WTC11 (cell line): ENCODE data around the gene ABCA5. TPM values are rescaled to one million over a fixed set of nuclear protein-coding genes. Genes with fewer than 3 reads are reported as not detected.

Experiments used
- ATAC-seq: fragments of 200-7000 bp; cut with Tn5 transposase; 2 replicates; pipeline ENCODE4 v1.10.0; 2021; ENCODE audit warnings: mild to moderate bottlenecking, moderate library complexity
- CTCF ChIA-PET: fragments of 300-600 bp; sonication (Branson Sonifier 250); formaldehyde crosslinking; loops from one replicate; lab custom pipeline; 2021; ENCODE audit warnings: antibody characterized with exemption; lab: Charles Lee
- POLR2A ChIA-PET: fragments of 350-600 bp; sonication (Branson Sonifier 250); formaldehyde crosslinking; loops from one replicate; lab custom pipeline; 2021; ENCODE audit warnings: antibody characterized with exemption; lab: Charles Lee
- DNase-seq: peaks from one replicate; pipeline ENCODE4 v3.0.0; 2021; ENCODE audit warnings: low spot score
- H3K27ac Mint-ChIP-seq: 2 replicates; pipeline ENCODE4 v1.8.0; 2021; ENCODE audit warnings: mixed read lengths
- H3K27me3 Mint-ChIP-seq: 2 replicates; pipeline ENCODE4 v1.8.0; 2021; ENCODE audit warnings: low read depth, mild to moderate bottlenecking, moderate library complexity, mixed read lengths
- H3K36me3 Mint-ChIP-seq: 2 replicates; pipeline ENCODE4 v1.8.0; 2021; ENCODE audit warnings: mixed read lengths
- H3K4me1 Mint-ChIP-seq: 2 replicates; pipeline ENCODE4 v1.8.0; 2022; ENCODE audit warnings: mixed read lengths
- H3K4me3 Mint-ChIP-seq: 2 replicates; pipeline ENCODE4 v1.8.0; 2021; ENCODE audit warnings: mild to moderate bottlenecking, moderate library complexity, mixed read lengths
- H3K9me3 Mint-ChIP-seq: 2 replicates; pipeline ENCODE4 v1.8.0; 2021; ENCODE audit warnings: mixed read lengths
- CREB1 ChIP-seq: sonication (generic); formaldehyde crosslinking; IDR thresholded peaks from 2 replicates; pipeline ENCODE4 v1.8.0; 2023; ENCODE audit warnings: mild to moderate bottlenecking, missing genetic modification reagents
- GRHL2 ChIP-seq: fragments of 250-450 bp; sonication (Bioruptor Pico); IDR thresholded peaks from 2 replicates; pipeline ENCODE4 v1.8.0; 2022; ENCODE audit warnings: mild to moderate bottlenecking, moderate library complexity; ENCODE audit not compliant: insufficient replicate concordance, severe bottlenecking
- MLX ChIP-seq: sonication (generic); formaldehyde crosslinking; IDR thresholded peaks from 2 replicates; pipeline ENCODE4 v1.8.1; 2023; ENCODE audit warnings: mild to moderate bottlenecking, missing genetic modification reagents, moderate library complexity
- NR1H2 ChIP-seq: sonication (generic); formaldehyde crosslinking; IDR thresholded peaks from 2 replicates; pipeline ENCODE4 v1.9.0; 2021; ENCODE audit warnings: mild to moderate bottlenecking, moderate library complexity, missing genetic modification reagents
- PRRX2 ChIP-seq: fragments of 250-450 bp; sonication (Bioruptor Pico); IDR thresholded peaks from 2 replicates; pipeline ENCODE4 v1.8.0; 2021; ENCODE audit warnings: mild to moderate bottlenecking
- RELA ChIP-seq: sonication (generic); formaldehyde crosslinking; IDR thresholded peaks from 2 replicates; pipeline ENCODE4 v1.8.1; 2022; ENCODE audit warnings: missing genetic modification reagents, mild to moderate bottlenecking, borderline replicate concordance
- TEAD1 ChIP-seq: sonication (generic); formaldehyde crosslinking; IDR thresholded peaks from 2 replicates; pipeline ENCODE4 v1.8.0; 2022; ENCODE audit warnings: mild to moderate bottlenecking, missing genetic modification reagents
- TP53 ChIP-seq: sonication (generic); formaldehyde crosslinking; IDR thresholded peaks from 2 replicates; pipeline ENCODE4 v1.8.1; 2023; ENCODE audit warnings: mild to moderate bottlenecking, missing genetic modification reagents
- USF2 ChIP-seq: sonication (generic); formaldehyde crosslinking; IDR thresholded peaks from 2 replicates; pipeline ENCODE4 v1.8.1; 2023; ENCODE audit warnings: mild to moderate bottlenecking, missing genetic modification reagents, moderate library complexity
- ZBTB21 ChIP-seq: sonication (generic); formaldehyde crosslinking; IDR thresholded peaks from 2 replicates; pipeline ENCODE4 v1.8.1; 2023; ENCODE audit warnings: mild to moderate bottlenecking, missing genetic modification reagents, borderline replicate concordance
- ZNF219 ChIP-seq: sonication (generic); formaldehyde crosslinking; IDR thresholded peaks from 2 replicates; pipeline ENCODE4 v1.8.0; 2023; ENCODE audit warnings: missing genetic modification reagents, mild to moderate bottlenecking, borderline replicate concordance
- ZNF232 ChIP-seq: sonication (generic); formaldehyde crosslinking; IDR thresholded peaks from 2 replicates; pipeline ENCODE4 v1.8.0; 2022; ENCODE audit warnings: mild to moderate bottlenecking, missing genetic modification reagents
- ZNF317 ChIP-seq: sonication (generic); formaldehyde crosslinking; IDR thresholded peaks from 2 replicates; pipeline ENCODE4 v1.8.1; 2023; ENCODE audit warnings: low read depth, mild to moderate bottlenecking, moderate library complexity, missing genetic modification reagents, borderline replicate concordance
- ZNF423 ChIP-seq: fragments of 250-450 bp; sonication (Bioruptor Pico); IDR thresholded peaks from 2 replicates; pipeline ENCODE4 v2.1.2; 2022; ENCODE audit warnings: mild to moderate bottlenecking, moderate library complexity
- ZNF671 ChIP-seq: fragments of 250-450 bp; sonication (Bioruptor Pico); IDR thresholded peaks from 2 replicates; pipeline ENCODE4 v1.8.0; 2021; ENCODE audit warnings: mild to moderate bottlenecking
- total RNA-seq: library from RNA; stranded (reverse); gene quantifications from 3 replicates; pipeline ENCODE4 v1.2.3, GENCODE V29; 2021
- TF ChIP-seq, protein P1 (sequence below): sonication (generic); formaldehyde crosslinking; IDR thresholded peaks from 2 replicates; pipeline ENCODE4 v1.8.1; 2023; ENCODE audit warnings: mild to moderate bottlenecking, missing genetic modification reagents, borderline replicate concordance
- TF ChIP-seq, protein P2 (sequence below): sonication (generic); formaldehyde crosslinking; conservative IDR thresholded peaks from 2 replicates; pipeline ENCODE4 v1.8.1; 2022; ENCODE audit warnings: mild to moderate bottlenecking, missing genetic modification reagents
- TF ChIP-seq, protein P3 (sequence below): sonication (generic); formaldehyde crosslinking; IDR thresholded peaks from 2 replicates; pipeline ENCODE4 v1.8.1; 2022; ENCODE audit warnings: missing genetic modification reagents, borderline replicate concordance
- TF ChIP-seq, protein P4 (sequence below): sonication (generic); formaldehyde crosslinking; IDR thresholded peaks from 2 replicates; pipeline ENCODE4 v1.8.1; 2022; ENCODE audit warnings: low read depth, missing genetic modification reagents, borderline replicate concordance
- TF ChIP-seq, protein P5 (sequence below): fragments of 250-450 bp; sonication (Bioruptor Pico); conservative IDR thresholded peaks from 2 replicates; pipeline ENCODE4 v1.9.0; 2021; ENCODE audit warnings: mild to moderate bottlenecking

Gene ABCA5
- total RNA-seq, 1 experiment from 2014 or later, result 1.8 TPM

- Mint-ChIP-seq H3K9me3 (peaks cover 18% of the 10 kb centered on the region), H3K36me3 (no peaks in the 10 kb centered on the region), H3K27ac (no peak overlapping the region), H3K4me3 (no peak overlapping the region), H3K27me3 (no peaks in the 10 kb centered on the region; the same call in 1 of the 2 replicates), H3K4me1 (no peaks in the 10 kb centered on the region)
- POLR2A ChIA-PET, result no interaction called here
- TF ChIP-seq, protein P1, sequence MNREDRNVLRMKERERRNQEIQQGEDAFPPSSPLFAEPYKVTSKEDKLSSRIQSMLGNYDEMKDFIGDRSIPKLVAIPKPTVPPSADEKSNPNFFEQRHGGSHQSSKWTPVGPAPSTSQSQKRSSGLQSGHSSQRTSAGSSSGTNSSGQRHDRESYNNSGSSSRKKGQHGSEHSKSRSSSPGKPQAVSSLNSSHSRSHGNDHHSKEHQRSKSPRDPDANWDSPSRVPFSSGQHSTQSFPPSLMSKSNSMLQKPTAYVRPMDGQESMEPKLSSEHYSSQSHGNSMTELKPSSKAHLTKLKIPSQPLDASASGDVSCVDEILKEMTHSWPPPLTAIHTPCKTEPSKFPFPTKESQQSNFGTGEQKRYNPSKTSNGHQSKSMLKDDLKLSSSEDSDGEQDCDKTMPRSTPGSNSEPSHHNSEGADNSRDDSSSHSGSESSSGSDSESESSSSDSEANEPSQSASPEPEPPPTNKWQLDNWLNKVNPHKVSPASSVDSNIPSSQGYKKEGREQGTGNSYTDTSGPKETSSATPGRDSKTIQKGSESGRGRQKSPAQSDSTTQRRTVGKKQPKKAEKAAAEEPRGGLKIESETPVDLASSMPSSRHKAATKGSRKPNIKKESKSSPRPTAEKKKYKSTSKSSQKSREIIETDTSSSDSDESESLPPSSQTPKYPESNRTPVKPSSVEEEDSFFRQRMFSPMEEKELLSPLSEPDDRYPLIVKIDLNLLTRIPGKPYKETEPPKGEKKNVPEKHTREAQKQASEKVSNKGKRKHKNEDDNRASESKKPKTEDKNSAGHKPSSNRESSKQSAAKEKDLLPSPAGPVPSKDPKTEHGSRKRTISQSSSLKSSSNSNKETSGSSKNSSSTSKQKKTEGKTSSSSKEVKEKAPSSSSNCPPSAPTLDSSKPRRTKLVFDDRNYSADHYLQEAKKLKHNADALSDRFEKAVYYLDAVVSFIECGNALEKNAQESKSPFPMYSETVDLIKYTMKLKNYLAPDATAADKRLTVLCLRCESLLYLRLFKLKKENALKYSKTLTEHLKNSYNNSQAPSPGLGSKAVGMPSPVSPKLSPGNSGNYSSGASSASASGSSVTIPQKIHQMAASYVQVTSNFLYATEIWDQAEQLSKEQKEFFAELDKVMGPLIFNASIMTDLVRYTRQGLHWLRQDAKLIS (CRISPR knock-in tag), result no peak
- TF ChIP-seq, protein P2, sequence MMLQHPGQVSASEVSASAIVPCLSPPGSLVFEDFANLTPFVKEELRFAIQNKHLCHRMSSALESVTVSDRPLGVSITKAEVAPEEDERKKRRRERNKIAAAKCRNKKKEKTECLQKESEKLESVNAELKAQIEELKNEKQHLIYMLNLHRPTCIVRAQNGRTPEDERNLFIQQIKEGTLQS (CRISPR knock-in tag), result no peak
- TF ChIP-seq NR1H2 (CRISPR knock-in tag) (no peak), ZNF219 (no peak), CREB1 (CRISPR knock-in tag) (no peak), ZNF671 (CRISPR knock-in tag) (no peak), ZNF423 (CRISPR knock-in tag) (no peak), GRHL2 (no peak), ZBTB21 (no peak), TEAD1 (CRISPR knock-in tag) (no peak), PRRX2 (CRISPR knock-in tag) (no peak), ZNF232 (no peak), RELA (CRISPR knock-in tag) (no peak), USF2 (CRISPR knock-in tag) (no peak), TP53 (CRISPR knock-in tag) (no peak)
- TF ChIP-seq, protein P3, sequence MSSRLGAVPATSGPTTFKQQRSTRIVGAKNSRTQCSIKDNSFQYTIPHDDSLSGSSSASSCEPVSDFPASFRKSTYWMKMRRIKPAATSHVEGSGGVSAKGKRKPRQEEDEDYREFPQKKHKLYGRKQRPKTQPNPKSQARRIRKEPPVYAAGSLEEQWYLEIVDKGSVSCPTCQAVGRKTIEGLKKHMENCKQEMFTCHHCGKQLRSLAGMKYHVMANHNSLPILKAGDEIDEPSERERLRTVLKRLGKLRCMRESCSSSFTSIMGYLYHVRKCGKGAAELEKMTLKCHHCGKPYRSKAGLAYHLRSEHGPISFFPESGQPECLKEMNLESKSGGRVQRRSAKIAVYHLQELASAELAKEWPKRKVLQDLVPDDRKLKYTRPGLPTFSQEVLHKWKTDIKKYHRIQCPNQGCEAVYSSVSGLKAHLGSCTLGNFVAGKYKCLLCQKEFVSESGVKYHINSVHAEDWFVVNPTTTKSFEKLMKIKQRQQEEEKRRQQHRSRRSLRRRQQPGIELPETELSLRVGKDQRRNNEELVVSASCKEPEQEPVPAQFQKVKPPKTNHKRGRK (CRISPR knock-in tag), result no peak
- TF ChIP-seq, protein P4, sequence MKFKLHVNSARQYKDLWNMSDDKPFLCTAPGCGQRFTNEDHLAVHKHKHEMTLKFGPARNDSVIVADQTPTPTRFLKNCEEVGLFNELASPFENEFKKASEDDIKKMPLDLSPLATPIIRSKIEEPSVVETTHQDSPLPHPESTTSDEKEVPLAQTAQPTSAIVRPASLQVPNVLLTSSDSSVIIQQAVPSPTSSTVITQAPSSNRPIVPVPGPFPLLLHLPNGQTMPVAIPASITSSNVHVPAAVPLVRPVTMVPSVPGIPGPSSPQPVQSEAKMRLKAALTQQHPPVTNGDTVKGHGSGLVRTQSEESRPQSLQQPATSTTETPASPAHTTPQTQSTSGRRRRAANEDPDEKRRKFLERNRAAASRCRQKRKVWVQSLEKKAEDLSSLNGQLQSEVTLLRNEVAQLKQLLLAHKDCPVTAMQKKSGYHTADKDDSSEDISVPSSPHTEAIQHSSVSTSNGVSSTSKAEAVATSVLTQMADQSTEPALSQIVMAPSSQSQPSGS, result no peak
- CTCF ChIA-PET, result no interaction called here
- ATAC-seq, result no peak
- no peak for DNase-seq
These were observed 24.3 kb downstream of the ABCA5 start for GRCh38 chr17:69302682-69303081.

GRCh38 chr17:69300222-69300621 lies 26.7 kb downstream of the ABCA5 start:
- Mint-ChIP-seq H3K27ac (no peak overlapping the region), H3K4me1 (no peaks in the 10 kb centered on the region), H3K4me3 (no peak overlapping the region), H3K9me3 (peaks cover 18% of the 10 kb centered on the region), H3K36me3 (no peaks in the 10 kb centered on the region), H3K27me3 (no peaks in the 10 kb centered on the region; the same call in 1 of the 2 replicates)
- ChIA-PET POLR2A (no interaction called here), CTCF (no interaction called here)
- ATAC-seq (no peak), DNase-seq (no peak)
- TF ChIP-seq MLX (CRISPR knock-in tag), result no peak
- no peak for TF ChIP-seq ZNF317 (CRISPR knock-in tag)
- TF ChIP-seq, protein P5, sequence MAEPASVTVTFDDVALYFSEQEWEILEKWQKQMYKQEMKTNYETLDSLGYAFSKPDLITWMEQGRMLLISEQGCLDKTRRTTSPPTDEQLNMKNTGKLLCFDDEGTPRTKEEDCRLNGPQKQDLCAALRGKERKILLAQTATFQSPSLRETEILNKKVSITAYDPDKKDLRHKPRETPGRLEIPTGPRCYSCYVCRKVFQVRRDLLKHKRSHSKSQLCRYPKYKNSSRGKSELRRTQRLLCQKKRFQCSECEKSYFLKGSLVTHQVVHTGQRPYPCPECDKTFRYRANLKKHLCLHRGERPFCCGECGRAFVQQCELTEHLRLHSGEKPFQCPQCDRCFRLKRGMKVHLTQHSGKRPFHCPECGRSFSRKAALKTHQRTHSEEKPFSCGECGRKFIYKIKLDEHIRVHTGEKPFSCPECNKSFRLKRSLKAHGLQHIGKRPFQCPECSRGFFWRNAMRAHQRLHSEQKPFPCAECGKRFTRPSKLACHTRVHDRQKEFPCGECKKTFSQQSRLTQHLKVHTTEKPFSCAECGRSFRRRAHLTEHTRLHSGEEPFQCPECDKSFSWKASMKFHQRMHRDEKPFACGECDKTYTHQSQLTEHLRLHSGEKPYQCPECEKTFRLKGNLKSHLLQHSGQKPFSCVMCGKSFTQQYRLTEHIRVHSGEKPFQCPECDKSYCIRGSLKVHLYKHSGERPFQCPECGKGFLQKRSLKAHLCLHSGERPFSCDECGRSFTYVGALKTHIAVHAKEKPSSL (CRISPR knock-in tag), result no peak
- no peak for TF ChIP-seq PRRX2 (CRISPR knock-in tag)
- TF ChIP-seq, protein P4, result no peak
